Activated gamma-delta T cell treated with Interleukin-2 at 50 U/mL for 16 hours (primary cell): ENCODE results near the gene SYTL3.
A peak's percentile ranks its signal among the peaks of the same experiment; 100 is the strongest.
"Not testable (repeated sequence)": the region's sequence is repeated elsewhere in the genome, so short reads cannot be mapped to it uniquely, and the experiment has no call there.

Source experiments
- DNase-seq: peaks from one replicate; pipeline ENCODE4 v3.0.0-alpha.2; 2020

SYTL3 gene

DNA sequence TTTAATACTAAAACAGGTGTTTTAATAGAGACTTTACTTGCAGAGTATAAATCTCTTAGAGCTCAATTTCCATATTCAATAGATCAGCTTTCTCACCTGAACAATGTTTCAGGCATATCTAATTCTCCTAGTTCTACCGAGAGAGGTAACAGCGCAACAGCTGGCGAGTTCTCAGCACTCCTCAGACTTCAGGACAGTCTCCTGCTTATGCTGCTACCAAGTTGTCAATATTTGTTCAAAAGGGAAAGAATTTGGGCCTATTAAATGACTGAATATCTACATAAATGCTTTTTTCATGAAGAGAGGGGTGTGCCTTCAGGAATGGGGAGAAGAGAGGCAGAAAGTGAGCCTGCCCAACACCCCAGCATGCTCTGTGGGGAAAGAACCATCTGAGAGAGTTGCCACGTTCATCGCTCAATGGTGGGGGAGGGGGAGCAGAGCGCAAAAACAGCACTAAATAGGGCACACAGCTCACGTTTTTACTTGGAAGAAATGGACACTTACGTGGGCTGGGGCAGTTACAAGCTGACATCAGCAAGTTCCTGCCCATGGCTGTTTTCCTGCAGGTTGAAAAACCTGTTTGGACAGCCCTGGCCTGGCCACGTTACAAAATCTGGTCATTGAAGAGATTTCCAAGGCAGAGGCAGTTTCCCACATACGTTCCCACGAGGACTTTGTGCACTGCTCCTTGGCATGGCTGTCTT lies 131.3 kb downstream of the SYTL3 start:
- no peak for DNase-seq

DNA sequence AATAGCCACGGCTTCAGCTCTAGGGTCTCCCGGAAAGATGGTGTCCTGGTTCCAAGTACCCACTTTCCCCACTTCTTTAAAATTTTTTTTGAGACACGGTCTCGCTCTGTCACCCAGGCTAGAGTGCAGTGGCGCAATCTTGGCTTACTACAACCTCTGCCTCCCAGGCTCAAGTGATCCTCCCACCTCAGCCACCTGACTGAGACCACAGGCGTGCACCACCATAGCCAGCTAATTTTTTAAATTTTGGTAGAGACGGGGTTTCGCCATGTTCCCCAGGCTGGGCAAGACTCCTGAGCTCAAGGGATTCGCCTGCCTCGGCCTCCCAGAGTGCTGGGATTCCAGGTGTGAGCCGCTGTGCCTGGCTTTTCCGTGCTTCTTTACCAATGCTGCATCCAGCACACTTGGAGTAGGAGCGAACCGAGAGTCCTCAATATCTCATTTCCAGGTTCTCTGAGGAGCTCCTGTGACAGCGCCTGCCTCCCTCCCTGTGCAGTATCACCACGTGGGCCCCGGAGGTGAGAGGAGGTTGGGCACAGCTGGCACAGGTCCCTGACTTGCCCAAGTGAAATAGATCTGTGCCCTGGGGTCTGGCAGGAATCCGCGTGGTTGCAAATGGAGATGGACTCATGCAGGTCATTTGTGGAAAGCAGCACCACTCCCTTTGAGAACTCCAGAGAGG lies 132.0 kb downstream of the SYTL3 start:
- DNase-seq, result no peak

DNA sequence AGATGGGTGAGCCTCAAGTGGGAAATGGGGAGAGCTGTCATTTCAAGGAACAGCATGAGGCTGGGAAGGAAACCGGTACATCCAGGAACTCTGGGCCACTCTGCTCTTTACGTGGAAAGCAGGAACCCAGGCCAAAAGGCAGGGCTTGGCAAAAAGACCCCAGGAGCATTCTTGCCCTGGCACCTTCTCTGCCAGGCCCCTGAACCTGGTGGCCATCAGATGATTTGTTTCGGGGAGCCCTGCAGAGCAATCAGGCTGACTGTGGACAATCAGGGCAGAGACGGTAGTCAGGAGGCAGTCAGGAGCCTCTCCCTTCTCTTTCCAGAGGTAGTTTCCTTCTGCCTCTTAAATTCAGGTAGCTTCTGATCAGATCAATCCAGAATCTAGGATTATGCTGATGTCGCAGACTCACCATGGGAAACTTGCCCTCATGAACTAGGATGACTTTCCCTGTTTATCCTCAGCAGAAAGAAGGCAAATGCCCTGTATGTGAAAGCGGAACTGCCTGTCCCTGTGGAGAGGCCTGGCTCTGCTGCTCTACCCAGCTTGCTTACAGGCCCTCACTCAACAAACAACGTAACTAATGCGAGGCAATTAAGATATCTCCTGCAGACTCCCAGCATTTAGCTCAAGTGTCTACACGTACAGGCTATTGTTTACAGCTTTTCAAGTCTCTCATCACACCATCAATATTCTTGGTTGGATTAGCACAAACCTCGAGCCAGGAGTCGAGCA lies 132.7 kb downstream of the SYTL3 start:
- no peak for DNase-seq

DNA sequence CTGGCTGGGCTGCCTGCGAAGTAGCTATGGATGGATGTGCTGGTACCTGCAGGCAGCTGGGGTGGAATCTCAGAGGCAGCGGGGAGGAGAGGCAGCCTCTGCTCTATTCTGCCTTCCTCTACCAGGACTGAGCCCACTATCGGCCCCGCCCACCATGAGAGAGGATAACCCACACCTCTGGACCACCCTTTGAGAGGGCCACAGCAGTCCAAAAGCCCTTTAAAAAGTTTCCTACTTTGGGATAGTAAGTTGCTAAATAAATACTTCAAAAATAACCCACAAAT lies 133.3 kb downstream of the SYTL3 start:
- no peak for DNase-seq

DNA sequence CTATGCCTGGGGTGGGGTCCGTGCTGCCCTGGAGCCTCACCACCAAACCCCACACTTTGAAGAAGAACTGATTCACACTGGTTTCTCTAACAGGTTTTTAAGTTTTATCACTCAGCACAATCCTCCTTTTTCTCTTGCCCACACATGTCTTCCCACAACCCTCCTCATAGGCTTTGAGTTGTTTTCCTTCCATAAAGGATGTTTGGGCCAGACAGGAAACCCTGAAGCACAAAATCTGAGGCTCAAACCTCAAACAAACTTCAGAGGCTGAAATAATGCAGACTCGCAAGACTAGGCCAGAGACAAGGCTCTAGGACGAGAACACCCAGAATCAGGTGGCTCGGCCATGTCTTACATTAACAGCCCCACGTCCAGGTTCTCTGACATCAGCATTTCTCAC lies 134.0 kb downstream of the SYTL3 start:
- DNase-seq, result no peak

DNA sequence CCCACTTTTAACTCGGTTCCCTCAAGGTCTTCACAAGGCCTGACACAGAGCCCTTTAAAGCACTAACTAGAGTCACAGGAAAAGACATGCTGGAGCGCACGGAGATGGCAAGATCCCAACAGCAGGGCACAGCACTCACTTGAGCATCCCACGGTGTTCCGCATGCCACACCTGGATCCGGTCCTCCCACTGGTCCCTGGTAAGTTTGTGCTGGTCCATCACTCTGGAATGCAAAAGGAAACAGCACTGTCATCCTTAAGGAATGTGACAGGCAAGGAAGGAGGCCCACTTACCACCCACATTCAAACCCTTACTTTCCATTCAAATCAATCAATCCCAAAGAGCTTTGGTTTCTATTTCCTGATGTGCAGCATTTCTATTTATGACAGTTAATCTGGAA lies 134.7 kb downstream of the SYTL3 start:
- DNase-seq, result no peak

DNA sequence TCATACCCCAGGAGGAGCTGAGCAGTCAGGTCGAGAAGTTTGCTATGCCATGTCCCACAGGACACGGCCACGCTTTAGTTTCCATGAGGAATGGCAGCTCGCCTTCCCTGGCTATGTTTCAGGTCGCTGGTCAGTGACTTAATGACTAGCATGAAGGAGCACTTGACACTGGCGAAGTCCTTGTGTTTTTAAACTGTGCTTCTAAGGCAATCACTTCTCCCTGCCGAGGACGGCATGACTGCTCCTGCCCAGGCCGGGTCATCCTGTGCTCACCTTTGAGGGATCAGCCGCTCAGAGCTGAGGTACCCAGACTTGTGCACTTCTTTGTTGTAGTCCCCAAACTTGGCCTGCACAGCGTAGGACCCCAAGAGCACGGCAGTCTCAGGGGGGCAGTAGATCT lies 135.2 kb downstream of the SYTL3 start:
- DNase-seq, result no peak

DNA sequence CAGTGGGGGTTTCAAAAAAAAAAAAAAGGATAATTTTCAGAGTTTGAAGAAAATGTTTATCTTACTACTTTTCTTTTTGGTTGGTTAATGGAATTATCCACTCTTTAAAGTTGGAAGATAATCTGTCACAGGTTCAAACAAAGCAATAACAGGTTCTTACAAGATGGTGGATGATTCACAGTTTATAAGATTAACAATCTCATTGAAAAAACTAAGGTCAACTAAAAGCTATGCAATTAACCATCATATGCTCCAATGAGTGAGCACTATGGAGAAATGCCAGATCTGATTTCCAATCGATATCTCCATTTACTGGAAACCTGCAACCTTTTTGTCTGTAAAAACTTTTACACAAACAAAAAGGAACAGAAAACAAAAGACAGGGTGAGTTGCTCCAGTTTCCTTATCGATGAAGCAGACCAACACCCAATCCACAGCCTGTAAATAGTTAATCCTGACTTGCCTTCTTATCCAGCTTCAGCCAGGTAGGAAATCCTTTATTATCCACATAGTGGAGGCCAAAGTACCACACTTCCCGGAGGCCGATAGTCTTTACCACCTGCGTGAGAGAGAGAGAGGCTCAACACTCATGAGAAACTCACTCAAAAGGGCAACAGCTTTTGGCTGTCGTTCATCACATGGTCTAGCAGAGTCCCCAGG lies 136.9 kb downstream of the SYTL3 start:
- no peak for DNase-seq

DNA sequence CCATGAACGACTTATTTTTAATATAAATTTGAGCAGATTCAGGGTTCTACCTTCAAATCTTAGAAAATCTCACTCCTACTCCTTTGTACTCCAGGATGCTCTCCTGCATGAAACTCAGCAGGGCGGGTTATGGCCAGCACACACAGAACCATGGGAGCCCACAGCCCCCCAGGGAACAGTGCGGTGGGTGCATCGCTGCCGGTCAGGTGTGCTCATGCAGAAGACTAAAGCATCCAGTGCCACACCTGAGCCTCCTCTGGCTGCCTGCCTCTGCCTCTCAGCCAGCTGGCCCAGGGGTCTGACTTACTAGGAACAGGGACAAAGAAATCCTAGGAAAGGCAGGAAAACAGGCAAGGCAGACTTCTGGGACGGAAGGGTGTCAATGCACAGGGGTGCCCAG lies 137.5 kb downstream of the SYTL3 start:
- DNase-seq, result no peak

DNA sequence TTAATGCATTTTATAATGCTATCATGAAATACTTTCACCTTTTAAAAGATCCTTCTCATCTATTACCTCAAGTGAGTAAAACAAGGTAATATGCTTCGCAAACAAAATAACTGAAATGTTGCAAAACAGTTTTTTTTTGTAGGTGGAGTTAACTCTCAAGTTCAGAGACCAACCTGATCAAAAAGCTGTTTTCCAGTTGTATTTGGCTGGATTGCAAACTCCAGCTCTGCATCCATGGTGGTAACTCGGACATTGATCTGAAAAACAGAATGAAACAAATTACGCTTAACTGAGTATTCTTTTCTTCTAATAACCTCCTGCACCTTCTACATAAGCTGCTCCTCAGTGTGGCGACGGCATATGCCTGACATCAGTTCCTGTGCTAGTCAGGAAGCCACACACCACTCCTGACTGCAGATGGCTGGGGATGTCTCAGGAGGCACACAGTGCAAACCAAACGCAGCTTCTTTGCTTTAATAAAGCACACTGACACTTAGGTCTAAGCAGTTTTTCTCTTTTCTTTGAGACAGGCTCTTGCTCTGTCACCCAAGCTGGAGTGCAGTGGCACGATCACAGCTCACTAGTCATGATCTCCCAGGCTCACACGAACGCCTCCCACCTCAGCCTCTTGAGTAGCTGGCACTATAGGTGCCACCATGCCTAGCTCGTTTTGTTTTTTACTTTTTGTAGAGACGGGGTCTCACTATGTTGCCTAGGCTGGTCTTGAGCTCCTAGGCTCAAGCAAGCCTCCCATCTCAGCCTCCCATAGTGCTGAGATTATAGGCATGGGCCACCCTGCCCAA lies 139.5 kb downstream of the SYTL3 start:
- peak; percentile 63 for DNase-seq

DNA sequence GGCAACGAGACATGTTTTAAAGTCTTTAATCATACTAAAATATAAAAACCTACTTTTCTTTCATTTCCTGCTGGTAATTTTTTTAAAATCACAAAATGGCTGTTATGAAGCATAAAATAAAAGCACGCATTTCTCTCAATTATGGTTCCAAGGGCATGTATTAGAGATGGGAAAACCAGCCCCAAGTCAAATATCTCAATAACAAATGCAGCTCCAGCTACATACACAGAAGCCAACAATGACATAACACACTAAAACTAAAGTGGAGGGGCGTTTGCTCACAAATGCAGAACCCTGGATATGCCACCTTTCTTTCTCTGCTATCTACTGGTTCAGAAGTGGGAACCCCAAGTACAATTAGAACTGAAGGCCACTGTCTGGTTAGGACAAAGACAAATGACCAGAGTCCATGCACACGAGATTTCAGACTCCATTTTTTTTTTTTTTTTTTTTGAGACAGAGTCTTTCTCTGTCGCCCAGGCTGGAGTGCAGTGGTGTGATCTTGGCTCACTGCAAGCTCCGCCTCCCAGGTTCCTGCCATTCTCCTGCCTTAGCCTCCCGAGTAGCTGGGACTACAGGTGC lies 141.5 kb downstream of the SYTL3 start:
- DNase-seq, result no peak

DNA sequence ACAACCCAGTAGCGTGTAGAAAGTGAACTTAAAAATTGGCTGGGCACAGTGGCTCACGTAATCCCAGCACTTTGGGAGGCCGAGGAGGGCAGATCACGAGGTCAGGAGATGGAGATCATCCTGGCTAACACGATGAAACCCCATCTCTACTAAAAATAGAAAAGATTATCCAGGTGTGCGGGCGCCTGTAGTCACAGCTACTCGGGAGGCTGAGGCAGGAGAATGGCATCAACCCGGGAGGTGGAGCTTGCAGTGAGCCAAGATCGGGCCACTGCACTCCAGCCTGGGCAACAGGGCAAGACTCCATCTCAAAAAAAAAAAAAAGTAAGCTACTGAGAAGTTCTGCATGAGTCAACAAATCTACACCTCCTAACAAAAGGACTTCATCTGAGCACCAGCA lies 142.7 kb downstream of the SYTL3 start:
- DNase-seq, result not testable (repeated sequence)

DNA sequence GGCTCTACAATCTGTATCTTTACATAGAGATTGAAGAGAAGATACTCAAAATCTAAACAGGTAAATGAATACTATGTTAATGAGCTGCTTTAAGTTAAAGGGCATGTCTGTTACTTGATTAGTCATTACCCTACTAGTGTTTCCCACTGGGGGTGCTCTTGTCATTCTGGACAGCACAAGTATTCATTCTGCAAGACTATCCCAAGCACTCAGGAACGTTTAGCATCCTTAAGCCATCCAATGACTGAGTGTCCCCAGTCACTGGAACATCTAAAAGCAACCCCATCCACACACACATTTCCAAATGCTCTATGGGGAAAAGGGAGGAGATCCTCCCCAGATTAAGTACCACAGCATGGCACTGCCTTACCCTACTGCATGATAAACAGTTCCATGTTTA lies 143.6 kb downstream of the SYTL3 start:
- no peak for DNase-seq

DNA sequence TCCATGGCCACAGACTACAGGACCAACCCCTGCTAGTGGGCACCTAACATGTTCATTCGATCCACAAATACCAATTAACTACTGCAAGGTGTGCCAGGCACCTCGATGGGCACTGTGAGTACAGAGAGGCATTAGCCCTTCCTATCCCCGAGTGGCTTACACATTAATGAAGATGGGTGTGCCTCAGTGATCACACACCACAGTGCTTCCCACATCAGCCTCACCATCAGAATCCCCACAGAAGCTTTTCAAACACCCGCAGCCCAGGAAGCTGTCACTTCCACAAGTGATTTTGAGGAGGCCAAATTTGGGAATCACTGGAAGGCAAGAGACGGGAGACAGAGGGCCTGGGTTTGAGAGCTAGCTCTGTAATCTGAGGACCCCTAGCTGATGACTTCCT lies 145.7 kb downstream of the SYTL3 start:
- DNase-seq, result no peak

DNA sequence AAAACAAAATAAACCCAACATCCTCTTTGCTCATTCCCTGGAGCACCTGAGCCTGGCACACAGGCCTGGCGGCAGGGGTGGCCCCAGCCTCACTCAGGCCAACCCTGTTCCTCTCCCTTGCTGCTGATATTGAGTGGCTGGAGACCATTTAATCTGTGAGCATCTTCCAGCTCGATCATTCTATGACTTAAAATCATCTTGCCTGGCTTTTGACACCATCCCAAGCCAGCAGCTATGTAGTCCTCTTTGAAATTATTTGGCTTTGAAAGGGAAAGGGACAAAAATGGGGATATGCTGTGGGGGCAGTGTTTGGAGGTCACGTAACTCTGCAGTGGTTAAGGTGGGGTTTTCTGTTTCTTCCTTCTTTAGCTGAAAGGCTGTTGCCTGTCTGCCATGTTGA lies 146.5 kb downstream of the SYTL3 start:
- no peak for DNase-seq

DNA sequence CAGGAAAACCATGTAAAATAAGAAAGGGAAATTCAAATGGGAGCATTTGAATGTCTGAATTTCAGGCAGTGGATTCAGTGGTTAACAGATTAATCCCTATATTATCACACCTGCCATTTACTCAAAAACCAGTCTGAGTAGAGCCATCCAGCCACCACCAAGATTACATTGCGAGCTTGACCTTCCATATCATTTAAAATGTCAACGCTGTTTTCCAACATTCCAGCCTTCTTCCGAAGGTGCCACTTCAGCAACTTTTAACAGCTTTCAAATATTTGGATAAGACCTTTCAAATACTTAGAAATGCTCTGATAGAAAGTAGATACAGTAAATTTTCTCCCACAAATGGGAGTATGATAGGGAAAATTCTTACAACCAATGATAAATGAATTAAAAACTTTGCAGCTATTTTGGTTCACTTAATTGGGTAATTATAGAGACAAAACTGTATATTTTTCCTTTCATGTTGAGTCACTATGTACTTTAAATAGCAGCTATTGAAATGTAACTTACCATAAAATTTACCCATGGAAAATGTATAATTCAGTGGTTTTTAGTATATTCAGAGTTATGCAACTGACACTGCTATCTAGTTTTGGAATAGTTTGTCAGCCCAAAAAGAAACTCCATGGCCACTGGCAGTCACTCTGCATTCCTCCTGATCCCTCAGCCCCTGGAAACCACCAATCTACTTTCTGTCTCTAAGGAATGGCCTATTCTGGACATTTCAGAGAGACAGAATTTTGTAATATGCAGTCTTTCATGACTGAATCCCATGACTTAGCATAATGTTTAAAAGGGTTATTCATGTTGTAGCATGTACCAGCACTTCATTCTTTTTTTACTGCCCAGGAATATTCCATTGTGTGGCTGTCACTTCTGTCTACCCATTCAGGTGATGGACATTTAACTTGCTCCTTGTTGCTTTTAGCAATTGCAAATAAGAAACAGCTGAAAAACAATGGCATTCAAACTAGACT lies 147.8 kb downstream of the SYTL3 start:
- no peak for DNase-seq

DNA sequence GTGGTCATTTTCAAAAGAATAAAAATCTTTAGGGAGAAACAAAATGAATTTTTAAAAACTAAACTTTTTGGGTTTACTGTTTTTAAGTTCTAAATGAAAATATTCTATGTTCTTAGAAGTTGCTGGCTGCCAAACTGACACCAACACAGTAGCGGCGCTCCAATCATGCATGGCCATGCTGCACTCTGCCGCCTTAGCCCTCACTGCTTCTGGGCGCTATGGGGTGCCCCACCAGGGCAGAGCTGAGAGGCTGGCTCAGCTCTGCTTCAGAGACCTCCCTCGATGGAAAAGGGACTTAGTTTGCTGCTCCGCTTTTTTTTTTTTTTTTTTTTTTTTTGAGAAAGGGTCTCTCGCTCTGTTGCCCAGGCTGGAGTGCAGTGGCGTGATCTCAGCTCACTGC lies 148.5 kb downstream of the SYTL3 start:
- DNase-seq, result no peak

DNA sequence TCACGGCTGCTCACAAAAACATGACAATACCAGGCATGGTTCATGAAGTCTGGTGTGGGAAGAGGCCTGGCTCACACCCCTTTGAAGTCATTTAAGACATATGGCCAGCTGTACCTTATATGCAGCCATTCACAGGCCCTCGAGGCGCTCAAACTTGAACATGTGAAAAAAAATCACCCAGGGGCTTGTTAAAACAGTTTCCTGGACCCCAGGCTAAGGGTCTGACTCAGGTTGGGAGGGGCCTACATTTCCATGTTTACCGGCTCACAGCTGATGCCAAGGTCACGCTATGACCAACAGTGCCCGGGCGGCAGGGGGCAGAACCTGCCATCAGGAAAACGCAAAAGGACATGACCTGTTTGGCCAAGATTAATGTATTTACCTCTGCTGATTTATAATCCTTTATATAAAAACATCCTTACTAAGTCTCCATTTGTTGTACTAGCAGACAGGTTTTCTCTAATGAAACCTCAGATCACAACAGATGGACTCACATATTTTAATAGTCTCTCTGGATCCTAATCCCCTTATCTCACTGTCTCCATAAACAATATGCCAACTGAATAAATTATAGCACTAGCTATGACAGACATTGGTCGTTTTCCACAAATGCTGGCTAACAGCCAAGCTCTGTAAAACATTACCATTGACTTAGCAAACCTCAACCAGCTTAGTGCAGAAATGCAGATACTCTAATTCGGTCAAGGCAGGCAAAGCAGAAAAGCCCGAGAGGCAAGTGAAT lies 149.4 kb downstream of the SYTL3 start:
- DNase-seq, result no peak

DNA sequence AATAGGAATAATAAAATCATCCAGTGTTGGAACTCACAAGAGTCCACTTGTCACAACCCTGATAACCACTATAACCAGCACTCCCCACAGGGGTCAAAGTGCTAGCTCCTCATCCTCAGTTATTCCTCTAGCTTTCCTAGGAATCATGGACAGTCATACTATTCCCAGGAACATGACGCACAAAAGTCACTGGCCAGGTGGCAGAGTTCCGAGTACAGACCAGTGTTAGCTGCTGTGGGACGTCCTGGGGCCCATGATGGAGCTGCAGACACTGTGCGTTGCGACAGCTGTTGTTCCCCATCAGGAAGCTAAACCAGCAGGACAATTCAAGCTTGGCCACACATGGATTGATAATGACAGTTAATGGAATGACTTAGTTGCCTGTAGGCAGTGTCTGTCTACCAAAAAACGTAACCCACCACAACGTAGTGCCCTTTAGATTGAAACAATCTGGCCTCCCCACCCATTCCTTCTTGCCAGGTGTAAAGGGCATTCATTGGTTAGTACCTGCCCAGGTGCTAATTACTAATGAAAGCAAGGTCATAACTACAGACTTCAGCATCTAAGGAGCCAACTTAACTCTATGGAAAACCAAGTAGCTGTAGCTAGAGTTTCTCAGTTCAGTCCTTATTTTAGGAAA lies 151.9 kb downstream of the SYTL3 start:
- DNase-seq, result no peak

DNA sequence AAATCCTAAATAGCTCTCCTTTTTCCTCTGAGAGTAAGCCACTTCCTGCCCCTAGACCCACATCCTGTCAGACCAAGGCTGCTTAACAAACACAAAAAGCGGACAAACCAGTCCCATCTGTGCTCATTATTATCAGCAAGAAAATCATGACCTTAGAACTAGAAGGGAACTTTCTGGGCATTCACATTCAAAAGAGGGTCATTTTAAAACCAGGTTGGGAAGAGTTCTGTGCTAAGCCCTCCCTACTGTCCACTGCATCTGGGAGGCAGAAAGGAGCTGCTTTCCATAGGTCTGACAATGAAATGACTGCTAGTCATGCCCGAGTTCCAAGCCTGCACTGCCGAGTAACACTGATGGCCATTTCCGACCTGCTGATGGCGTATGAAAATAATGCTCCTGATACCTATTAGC lies 153.9 kb downstream of the SYTL3 start:
- peak; percentile 49 for DNase-seq
